MM.1S (cell line): ENCODE results near the gene TBL1X.

ENCODE experiments used
- DNase-seq: peaks from one replicate; pipeline ENCODE4 v3.0.0-alpha.2; 2015
- H2AFZ ChIP-seq: fragments of 300-600 bp; sonication (generic); 2 replicates; pipeline ENCODE4 v1.6.0; 2016; ENCODE audit warnings: antibody characterized with exemption, low read length
- H3F3A ChIP-seq: fragments of 300-600 bp; sonication (generic); 2 replicates; pipeline ENCODE4 v1.6.1; 2016; ENCODE audit warnings: mild to moderate bottlenecking, antibody characterized with exemption, low read length, moderate library complexity, mixed read lengths; ENCODE audit not compliant: insufficient read depth
- H3K27ac ChIP-seq: fragments of 300-600 bp; sonication (generic); 2 replicates; pipeline ENCODE4 v1.5.1; 2016; ENCODE audit warnings: mild to moderate bottlenecking, low read length
- H3K27me3 ChIP-seq: fragments of 300-600 bp; sonication (generic); replicated peaks from 2 replicates; pipeline ENCODE4 v1.6.0; 2016; ENCODE audit warnings: low read length; ENCODE audit not compliant: insufficient read depth
- H3K36me3 ChIP-seq: fragments of 300-600 bp; sonication (generic); replicated peaks from 2 replicates; pipeline ENCODE4 v1.6.1; 2016; ENCODE audit warnings: mild to moderate bottlenecking, low read length, mixed read lengths; ENCODE audit not compliant: insufficient read depth
- H3K4me1 ChIP-seq: fragments of 300-600 bp; sonication (generic); 2 replicates; pipeline ENCODE4 v1.6.1; 2016; ENCODE audit warnings: low read length, mixed read lengths
- H3K4me2 ChIP-seq: fragments of 300-600 bp; sonication (generic); 2 replicates; pipeline ENCODE4 v1.6.0; 2016; ENCODE audit warnings: low read depth, low read length
- H3K4me3 ChIP-seq: fragments of 300-600 bp; sonication (generic); 2 replicates; pipeline ENCODE4 v1.5.1; 2016; ENCODE audit warnings: low read length, mixed read lengths
- H3K79me2 ChIP-seq: fragments of 300-600 bp; sonication (generic); 2 replicates; pipeline ENCODE4 v1.6.1; 2016; ENCODE audit warnings: mixed run types, low read length, mixed read lengths
- H3K9ac ChIP-seq: fragments of 300-600 bp; sonication (generic); 2 replicates; pipeline ENCODE4 v1.6.1; 2016; ENCODE audit warnings: low read length, mixed read lengths
- H3K9me2 ChIP-seq: fragments of 300-600 bp; sonication (generic); replicated peaks from 2 replicates; pipeline ENCODE4 v1.6.1; 2016; ENCODE audit warnings: mild to moderate bottlenecking, low read length, mixed read lengths; ENCODE audit not compliant: insufficient read depth
- H3K9me3 ChIP-seq: fragments of 300-600 bp; sonication (generic); replicated peaks from 2 replicates; pipeline ENCODE4 v1.6.1; 2016; ENCODE audit warnings: mild to moderate bottlenecking, low read length, mixed read lengths; ENCODE audit not compliant: insufficient read depth
- H4K20me1 ChIP-seq: fragments of 300-600 bp; sonication (generic); 2 replicates; pipeline ENCODE4 v1.6.1; 2016; ENCODE audit warnings: mild to moderate bottlenecking, low read length, moderate library complexity, mixed read lengths; ENCODE audit not compliant: insufficient read depth
- CTCF ChIP-seq: fragments of 300-600 bp; sonication (generic); IDR thresholded peaks from 2 replicates; pipeline ENCODE4 v1.5.1; 2016; ENCODE audit warnings: antibody characterized with exemption, low read length, mixed read lengths
- EZH2 ChIP-seq: fragments of 300-600 bp; sonication (generic); optimal IDR thresholded peaks from 2 replicates; pipeline ENCODE3; 2017; ENCODE audit warnings: low read depth, mild to moderate bottlenecking, antibody characterized with exemption, low read length, mixed read lengths
- EZH2phosphoT487 ChIP-seq: fragments of 300-600 bp; sonication (generic); IDR thresholded peaks from 2 replicates; pipeline ENCODE4 v1.6.1; 2018; ENCODE audit warnings: antibody characterized with exemption, low read length

Gene TBL1X

GRCh38 chrX:9577555-9577954, 112.7 kb downstream of the TBL1X start:
- Histone ChIP-seq H3K4me1 (no peaks in the 10 kb centered on the region), H3F3A (no peaks in the 10 kb centered on the region), H3K36me3 (no peaks in the 10 kb centered on the region), H3K4me2 (no peak overlapping the region), H3K27me3 (no peaks in the 10 kb centered on the region), H3K27ac (no peak overlapping the region), H3K79me2 (peaks cover 92% of the 10 kb centered on the region), H3K9me3 (no peaks in the 10 kb centered on the region), H2AFZ (no peak overlapping the region), H3K4me3 (no peak overlapping the region), H4K20me1 (no peaks in the 10 kb centered on the region), H3K9ac (no peak overlapping the region), H3K9me2 (no peaks in the 10 kb centered on the region)
- no peak for DNase-seq
- TF ChIP-seq CTCF = no peak
- TF ChIP-seq EZH2 = no peak
- TF ChIP-seq EZH2phosphoT487 = no peak

- no peaks in the 10 kb centered on the region for H3K9me2 ChIP-seq
- H3K4me3 ChIP-seq = no peak overlapping the region
- H3K79me2 ChIP-seq = peaks cover 94% of the 10 kb centered on the region
- no peak overlapping the region for H3K27ac ChIP-seq
- H3F3A ChIP-seq = no peaks in the 10 kb centered on the region
- no peaks in the 10 kb centered on the region for H4K20me1 ChIP-seq
- no peaks in the 10 kb centered on the region for H3K4me1 ChIP-seq
- H3K4me2 ChIP-seq = no peak overlapping the region
- no peaks in the 10 kb centered on the region for H3K27me3 ChIP-seq
- TF ChIP-seq EZH2 = no peak
- no peak for TF ChIP-seq CTCF
- no peak for TF ChIP-seq EZH2phosphoT487
- no peak for DNase-seq
- H3K36me3 ChIP-seq = no peaks in the 10 kb centered on the region
- no peak overlapping the region for H2AFZ ChIP-seq
- no peaks in the 10 kb centered on the region for H3K9me3 ChIP-seq
- H3K9ac ChIP-seq = no peak overlapping the region
Observed at GRCh38 chrX:9578083-9578779, 113.4 kb downstream of the TBL1X start.

GRCh38 chrX:9581771-9582385, 117.0 kb downstream of the TBL1X start:
- no peak overlapping the region for H3K4me3 ChIP-seq
- TF ChIP-seq EZH2 (no peak), EZH2phosphoT487 (no peak), CTCF (no peak)
- no peaks in the 10 kb centered on the region for H3F3A ChIP-seq
- H3K9ac ChIP-seq = no peak overlapping the region
- DNase-seq = no peak
- no peaks in the 10 kb centered on the region for H3K9me2 ChIP-seq
- H3K9me3 ChIP-seq = no peaks in the 10 kb centered on the region
- H3K27ac ChIP-seq = no peak overlapping the region
- no peak overlapping the region for H3K4me2 ChIP-seq
- no peaks in the 10 kb centered on the region for H3K27me3 ChIP-seq
- H4K20me1 ChIP-seq = no peaks in the 10 kb centered on the region; the same call in 1 of the 2 replicates
- H3K79me2 ChIP-seq = peaks cover 93% of the 10 kb centered on the region
- no peaks in the 10 kb centered on the region for H3K4me1 ChIP-seq
- no peak overlapping the region for H2AFZ ChIP-seq
- no peaks in the 10 kb centered on the region for H3K36me3 ChIP-seq
